Body of pancreas (tissue), 4 donors: ENCODE data around the gene RBM47. TPM values are rescaled to one million over a fixed set of nuclear protein-coding genes. Genes with fewer than 3 reads are reported as not detected.

Source experiments
- ATAC-seq: fragments of 150-250 bp; one replicate; pipeline ENCODE4 v1.9.1; 2016
- DNase-seq, 4 donors: peaks; one replicate each; pipeline ENCODE4 v3.0.0-alpha.2; 2019
- H3K27ac ChIP-seq, 4 donors: fragments of 200-600 bp; sonication (generic); 1 replicate in 3 of 4; 2 replicates in 1 of 4; pipeline versions ENCODE4 v1.5.1 to v1.6.1; 2016 to 2019; ENCODE audit warnings: mild to moderate bottlenecking in 1 of 4, mixed read lengths in 1 of 4, moderate library complexity in 1 of 4
- H3K27me3 ChIP-seq, 2 donors: fragments of 200-600 bp; sonication (generic); one replicate each; pipeline ENCODE4 v1.6.0; 2016; ENCODE audit warnings: mild to moderate bottlenecking in 1 of 2
- H3K36me3 ChIP-seq, 2 donors: fragments of 200-600 bp; sonication (generic); replicated peaks in 1 of 2; 2 replicates each; pipeline ENCODE4 v1.5.1; 2016; ENCODE audit warnings: low read depth in 2 of 2; ENCODE audit not compliant: insufficient read depth in 1 of 2
- H3K4me1 ChIP-seq: fragments of 200-600 bp; sonication (generic); one replicate; pipeline ENCODE4 v1.6.0; 2016
- H3K4me3 ChIP-seq, 2 donors: fragments of 200-600 bp; sonication (generic); 1 replicate in 1 of 2; 2 replicates in 1 of 2; pipeline ENCODE4 v1.5.1; 2016 to 2019
- H3K9me3 ChIP-seq, 3 donors: fragments of 200-600 bp; sonication (generic); 1 replicate in 2 of 3; 2 replicates in 1 of 3; pipeline ENCODE4 v1.5.1; 2016
- POLR2A ChIP-seq, 3 donors: fragments of 450-650 bp; IDR thresholded peaks; one replicate each; pipeline ENCODE4 v1.6.1; 2016; ENCODE audit warnings: antibody characterized with exemption in 3 of 3, mild to moderate bottlenecking in 2 of 3
- WGBS, 2 donors: methylation state at CpG; one replicate each; pipeline ENCODE4 v1.1.5; 2017; 5-methylcytosine and 5-hydroxymethylcytosine counted together
- intact Hi-C: fragments of 100-400 bp; cut with DNase I; formaldehyde crosslinking; loops from one replicate; pipeline ENCODE4 v1.15.1; 2023
- total RNA-seq, 2 donors: library from RNA; depleted of rRNA; stranded (reverse); fragments of >200 nt; gene quantifications; one replicate each; pipeline ENCODE4 v1.1.0, GENCODE V29; 2016
- TF ChIP-seq, protein P1 (sequence below), 7 experiments: fragments of 450-650 bp in 4 of 7; fragments of 200-600 bp in 3 of 7; sonication (generic) in 3 of 7; IDR thresholded peaks; one replicate each; pipeline ENCODE4 v1.5.1; 2016 to 2019; ENCODE audit warnings: antibody characterized with exemption in 7 of 7

The RBM47 gene
- total RNA-seq, 2 donors from 2014 or later: 79.9 to 99.5 TPM

DNA sequence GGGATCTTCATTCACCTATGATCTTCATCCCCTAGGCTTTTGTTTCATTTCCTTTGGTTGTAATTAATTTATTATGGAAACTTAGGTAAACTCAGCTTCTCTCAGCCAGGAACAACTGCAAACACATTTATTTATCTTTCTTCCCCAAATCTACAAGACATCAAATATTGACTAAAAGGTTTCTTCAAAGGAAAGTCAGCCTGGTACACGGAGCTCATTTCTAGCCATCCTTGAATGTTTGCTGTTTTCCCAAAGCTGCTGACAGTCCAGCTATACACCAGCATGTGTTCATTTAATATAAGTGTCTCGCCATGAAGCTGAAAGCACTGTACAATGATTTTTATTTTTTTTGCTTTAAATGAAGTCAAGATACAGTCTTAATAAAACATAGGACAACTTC lies 16.8 kb downstream of the RBM47 start:
- intact Hi-C loops: no loop called here
- H3K4me3 ChIP-seq: no peak overlapping the region
- no peak overlapping the region for H3K27ac ChIP-seq
- H3K27me3 ChIP-seq: no peaks in the 10 kb centered on the region
- no peak for TF ChIP-seq POLR2A (IDR thresholded peaks at IDR 0.05)
- TF ChIP-seq, protein P1, sequence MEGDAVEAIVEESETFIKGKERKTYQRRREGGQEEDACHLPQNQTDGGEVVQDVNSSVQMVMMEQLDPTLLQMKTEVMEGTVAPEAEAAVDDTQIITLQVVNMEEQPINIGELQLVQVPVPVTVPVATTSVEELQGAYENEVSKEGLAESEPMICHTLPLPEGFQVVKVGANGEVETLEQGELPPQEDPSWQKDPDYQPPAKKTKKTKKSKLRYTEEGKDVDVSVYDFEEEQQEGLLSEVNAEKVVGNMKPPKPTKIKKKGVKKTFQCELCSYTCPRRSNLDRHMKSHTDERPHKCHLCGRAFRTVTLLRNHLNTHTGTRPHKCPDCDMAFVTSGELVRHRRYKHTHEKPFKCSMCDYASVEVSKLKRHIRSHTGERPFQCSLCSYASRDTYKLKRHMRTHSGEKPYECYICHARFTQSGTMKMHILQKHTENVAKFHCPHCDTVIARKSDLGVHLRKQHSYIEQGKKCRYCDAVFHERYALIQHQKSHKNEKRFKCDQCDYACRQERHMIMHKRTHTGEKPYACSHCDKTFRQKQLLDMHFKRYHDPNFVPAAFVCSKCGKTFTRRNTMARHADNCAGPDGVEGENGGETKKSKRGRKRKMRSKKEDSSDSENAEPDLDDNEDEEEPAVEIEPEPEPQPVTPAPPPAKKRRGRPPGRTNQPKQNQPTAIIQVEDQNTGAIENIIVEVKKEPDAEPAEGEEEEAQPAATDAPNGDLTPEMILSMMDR (IDR thresholded peaks at IDR 0.05): no peak
- 57 to 61% methylated on average over 2 of the region's 2 CpGs for WGBS, 2 donors
- ATAC-seq (no peak), DNase-seq (no peak)
- H3K4me1 ChIP-seq: peaks cover 6% of the 10 kb centered on the region
- no peaks in the 10 kb centered on the region for H3K9me3 ChIP-seq
- H3K36me3 ChIP-seq: no peaks in the 10 kb centered on the region

DNA sequence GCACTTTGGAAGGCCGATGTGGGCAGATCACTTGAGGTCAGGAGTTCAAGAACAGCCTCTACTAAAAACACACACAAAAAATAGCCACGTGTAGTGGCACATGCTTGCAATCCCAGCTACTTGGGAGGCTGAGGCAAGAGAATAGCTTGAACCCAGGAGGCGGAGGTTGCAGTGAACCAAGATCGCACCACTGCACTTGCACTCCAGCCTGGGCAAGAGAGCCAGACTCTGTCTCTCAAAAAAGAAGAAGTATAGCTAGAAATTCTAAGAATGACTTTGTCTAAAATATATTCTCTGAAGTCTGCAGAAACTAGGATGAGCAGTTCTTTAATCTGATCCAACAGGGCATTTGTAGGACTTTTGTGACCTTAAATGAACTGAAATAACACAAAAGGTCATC lies 17.4 kb downstream of the RBM47 start:
- Histone ChIP-seq H3K27me3 (no peaks in the 10 kb centered on the region), H3K4me1 (peaks cover 6% of the 10 kb centered on the region), H3K9me3 (no peaks in the 10 kb centered on the region), H3K36me3 (no peaks in the 10 kb centered on the region), H3K4me3 (no peak overlapping the region), H3K27ac (no peak overlapping the region)
- intact Hi-C loops: no loop called here
- TF ChIP-seq, protein P1 (IDR thresholded peaks at IDR 0.05): no peak
- TF ChIP-seq POLR2A (IDR thresholded peaks at IDR 0.05): no peak
- no peak for DNase-seq
- no peak for ATAC-seq
- 93 to 100% methylated on average over 3 to 4 of the region's 4 CpGs for WGBS, 2 donors

DNA sequence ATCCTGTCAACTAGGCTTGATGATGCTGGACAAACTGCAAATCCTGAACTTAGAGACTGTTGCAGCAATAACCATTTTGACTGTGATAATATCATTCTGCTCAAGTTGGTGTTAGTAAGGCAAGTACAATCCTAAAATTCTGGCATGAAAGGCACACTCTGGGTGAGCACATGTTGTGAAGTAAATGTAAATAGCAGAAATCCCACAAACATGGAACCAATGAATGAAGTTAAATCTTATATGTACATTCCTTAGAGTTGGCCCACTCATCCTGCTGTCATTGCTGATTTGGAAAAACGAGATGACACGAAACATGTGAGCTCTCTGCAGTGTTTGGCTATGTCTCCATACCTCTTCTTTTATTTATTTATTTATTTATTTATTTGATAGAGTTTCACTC lies 21.0 kb downstream of the RBM47 start:
- peaks cover 6% of the 10 kb centered on the region for H3K4me1 ChIP-seq
- no peak overlapping the region for H3K4me3 ChIP-seq
- no peaks in the 10 kb centered on the region for H3K27me3 ChIP-seq
- TF ChIP-seq, protein P1 (IDR thresholded peaks at IDR 0.05): no peak
- TF ChIP-seq POLR2A (IDR thresholded peaks at IDR 0.05): no peak
- H3K36me3 ChIP-seq: no peaks in the 10 kb centered on the region
- whole genome bisulfite sequencing, 2 donors: 85 to 88% methylated on average over 2 of the region's 2 CpGs
- ATAC-seq (no peak), DNase-seq (no peak)
- no peak overlapping the region for H3K27ac ChIP-seq
- intact Hi-C loops: no loop called here
- no peaks in the 10 kb centered on the region for H3K9me3 ChIP-seq

DNA sequence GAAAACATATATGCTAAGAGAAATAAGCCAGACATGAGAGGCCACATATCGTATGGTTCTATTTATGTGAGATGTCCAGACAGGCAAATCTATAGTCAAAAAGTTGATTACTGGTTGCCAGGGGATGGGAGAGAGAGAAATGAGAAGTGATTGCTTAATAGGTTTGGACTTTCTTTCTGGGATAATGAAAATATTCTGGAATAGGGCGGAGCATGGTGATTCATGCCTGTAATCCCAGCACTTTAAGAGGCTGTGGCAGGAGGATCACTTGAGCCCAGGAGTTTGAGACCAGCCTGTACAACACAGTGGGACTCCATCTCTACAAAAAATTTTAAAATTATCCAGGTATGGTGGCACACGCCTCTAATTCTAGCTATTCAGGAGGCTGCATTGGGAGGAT lies 22.4 kb downstream of the RBM47 start:
- intact Hi-C loops: no loop called here
- Histone ChIP-seq H3K9me3 (no peaks in the 10 kb centered on the region), H3K36me3 (no peaks in the 10 kb centered on the region), H3K27me3 (no peaks in the 10 kb centered on the region), H3K4me3 (no peak overlapping the region), H3K4me1 (no peaks in the 10 kb centered on the region), H3K27ac (no peak overlapping the region)
- 90 to 93% methylated on average over 3 of the region's 3 CpGs for WGBS, 2 donors
- DNase-seq: no peak
- no peak for ATAC-seq
- TF ChIP-seq POLR2A (IDR thresholded peaks at IDR 0.05): no peak
- TF ChIP-seq, protein P1 (IDR thresholded peaks at IDR 0.05): no peak

DNA sequence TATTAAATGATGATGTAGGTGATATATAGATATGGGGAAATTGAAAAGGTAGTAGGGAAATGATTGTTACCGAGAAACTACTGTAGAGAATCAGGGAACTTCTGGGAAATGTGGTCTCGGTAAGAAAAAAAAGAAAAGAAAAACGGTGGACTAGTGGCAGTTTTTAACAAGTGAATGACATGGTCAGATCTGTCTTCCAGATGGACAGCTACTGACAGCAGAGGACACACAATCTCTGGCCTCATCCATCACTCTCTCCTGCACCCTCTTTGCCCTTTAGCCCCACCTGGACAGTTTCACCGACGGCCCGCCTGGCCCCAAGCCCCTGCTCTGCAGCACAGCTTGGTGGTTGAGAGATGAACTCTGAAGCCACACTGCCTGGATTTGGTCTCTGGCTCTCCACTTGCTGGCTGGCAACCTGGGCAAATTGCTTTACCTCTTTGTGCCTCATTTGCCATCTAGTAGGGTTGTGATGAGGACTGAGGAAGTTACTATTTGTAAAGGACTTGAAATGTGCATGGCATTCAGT lies 23.4 kb downstream of the RBM47 start:
- H3K9me3 ChIP-seq: no peaks in the 10 kb centered on the region
- no peaks in the 10 kb centered on the region for H3K27me3 ChIP-seq
- H3K4me3 ChIP-seq: no peak overlapping the region
- no peak overlapping the region for H3K27ac ChIP-seq
- H3K36me3 ChIP-seq: no peaks in the 10 kb centered on the region
- WGBS, 2 donors: 71 to 81% methylated on average over 6 of the region's 6 CpGs
- H3K4me1 ChIP-seq: no peaks in the 10 kb centered on the region
- ATAC-seq (no peak), DNase-seq (no peak)
- TF ChIP-seq, protein P1 (IDR thresholded peaks at IDR 0.05): no peak
- intact Hi-C loops: no loop called here
